Chondrocyte (in vitro differentiated cells): ENCODE results near the gene FECH. TPM values are rescaled to one million over a fixed set of nuclear protein-coding genes. Genes with fewer than 3 reads are reported as not detected.

Experiments
- DNase-seq: peaks from one replicate; pipeline ENCODE4 v3.0.0; 2021; ENCODE audit warnings: mixed read lengths, low spot score
- H3K27ac Mint-ChIP-seq: one replicate; pipeline ENCODE4 v1.8.0; 2021; ENCODE audit warnings: mild to moderate bottlenecking, moderate library complexity, mixed read lengths; ENCODE audit not compliant: unreplicated experiment
- H3K27me3 Mint-ChIP-seq: 2 replicates; pipeline ENCODE4 v1.8.0; 2021; ENCODE audit warnings: low read depth, mixed read lengths
- H3K36me3 Mint-ChIP-seq: 2 replicates; pipeline ENCODE4 v1.8.0; 2021; ENCODE audit warnings: low read depth, mixed read lengths
- H3K4me1 Mint-ChIP-seq: 2 replicates; pipeline ENCODE4 v1.8.0; 2021; ENCODE audit warnings: low read depth, mild to moderate bottlenecking, mixed read lengths
- H3K4me3 Mint-ChIP-seq: one replicate; pipeline ENCODE4 v1.8.0; 2021; ENCODE audit warnings: mild to moderate bottlenecking, moderate library complexity, mixed read lengths; ENCODE audit not compliant: unreplicated experiment
- H3K9me3 Mint-ChIP-seq: 2 replicates; pipeline ENCODE4 v1.8.0; 2021; ENCODE audit warnings: low read depth, mixed read lengths
- total RNA-seq: library from RNA; stranded (reverse); gene quantifications from 3 replicates; pipeline ENCODE4 v1.2.1, GENCODE V29; 2021
- TF ChIP-seq, protein P1 (sequence below): fragments of 200-600 bp; sonication (generic); IDR thresholded peaks from 2 replicates; pipeline ENCODE4 v1.5.0; 2021; ENCODE audit warnings: antibody characterized with exemption, mild to moderate bottlenecking, moderate library complexity

FECH gene
- total RNA-seq, 1 donor from 2014 or later = 25.9 TPM

DNA sequence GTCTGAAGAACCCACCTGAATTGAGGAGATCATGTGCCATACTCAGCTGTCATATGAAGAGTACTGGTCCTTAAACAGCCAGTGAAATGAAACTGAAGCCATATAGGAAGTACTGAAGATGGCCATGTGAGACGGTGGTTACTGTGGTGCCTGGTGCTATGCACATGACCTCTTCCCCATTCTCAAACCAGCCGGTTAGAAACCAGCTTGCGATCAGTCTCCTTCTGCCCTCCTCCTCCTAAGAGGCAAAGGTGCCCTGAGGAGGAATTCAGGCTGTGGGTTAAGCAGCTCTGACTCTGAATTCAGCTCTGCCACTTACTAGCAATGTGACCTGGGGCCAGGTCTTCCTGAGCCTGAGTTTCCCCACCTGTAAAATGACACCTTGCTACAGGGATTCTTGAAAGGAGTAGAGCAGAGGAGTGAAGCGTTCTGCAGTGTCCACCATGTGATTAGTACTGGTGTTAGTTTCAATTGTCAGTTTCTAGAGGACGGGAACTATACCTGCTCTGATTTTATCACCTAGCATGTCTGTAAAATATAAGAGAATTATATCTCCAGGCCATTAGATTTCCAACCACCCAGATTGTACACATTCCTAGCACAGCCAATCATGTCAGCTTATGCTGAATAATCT, 5.1 kb downstream of the FECH start:
- DNase-seq = no peak
- Mint-ChIP-seq H3K27me3 (no peaks in the 10 kb centered on the region), H3K36me3 (peaks cover 11% of the 10 kb centered on the region), H3K4me1 (peaks cover 18% of the 10 kb centered on the region), H3K4me3 (no peak overlapping the region), H3K27ac (no peak overlapping the region), H3K9me3 (no peaks in the 10 kb centered on the region)
- TF ChIP-seq, protein P1, sequence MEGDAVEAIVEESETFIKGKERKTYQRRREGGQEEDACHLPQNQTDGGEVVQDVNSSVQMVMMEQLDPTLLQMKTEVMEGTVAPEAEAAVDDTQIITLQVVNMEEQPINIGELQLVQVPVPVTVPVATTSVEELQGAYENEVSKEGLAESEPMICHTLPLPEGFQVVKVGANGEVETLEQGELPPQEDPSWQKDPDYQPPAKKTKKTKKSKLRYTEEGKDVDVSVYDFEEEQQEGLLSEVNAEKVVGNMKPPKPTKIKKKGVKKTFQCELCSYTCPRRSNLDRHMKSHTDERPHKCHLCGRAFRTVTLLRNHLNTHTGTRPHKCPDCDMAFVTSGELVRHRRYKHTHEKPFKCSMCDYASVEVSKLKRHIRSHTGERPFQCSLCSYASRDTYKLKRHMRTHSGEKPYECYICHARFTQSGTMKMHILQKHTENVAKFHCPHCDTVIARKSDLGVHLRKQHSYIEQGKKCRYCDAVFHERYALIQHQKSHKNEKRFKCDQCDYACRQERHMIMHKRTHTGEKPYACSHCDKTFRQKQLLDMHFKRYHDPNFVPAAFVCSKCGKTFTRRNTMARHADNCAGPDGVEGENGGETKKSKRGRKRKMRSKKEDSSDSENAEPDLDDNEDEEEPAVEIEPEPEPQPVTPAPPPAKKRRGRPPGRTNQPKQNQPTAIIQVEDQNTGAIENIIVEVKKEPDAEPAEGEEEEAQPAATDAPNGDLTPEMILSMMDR = no peak

DNA sequence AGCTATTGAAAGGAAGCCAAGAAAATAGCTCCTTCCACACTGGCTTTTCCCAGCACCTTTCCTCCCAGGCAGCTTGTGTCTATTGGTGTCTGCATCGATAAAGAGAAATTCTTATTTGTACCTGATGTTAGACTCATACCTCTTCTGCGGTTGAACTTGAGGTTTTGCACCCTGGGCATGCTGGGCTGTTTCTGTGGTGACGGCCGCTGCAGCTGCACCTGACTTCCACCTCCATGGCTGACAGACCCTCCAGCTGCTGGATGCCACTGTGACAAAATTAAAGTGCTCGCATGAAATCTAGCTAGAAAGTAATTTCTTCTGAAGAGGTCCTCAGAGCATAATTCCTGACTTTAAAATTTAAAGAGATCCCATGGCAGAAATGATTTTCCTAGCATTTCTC, 6.6 kb downstream of the FECH start:
- H3K36me3 Mint-ChIP-seq = peaks cover 15% of the 10 kb centered on the region
- H3K4me3 Mint-ChIP-seq = no peak overlapping the region
- no peaks in the 10 kb centered on the region for H3K27me3 Mint-ChIP-seq
- TF ChIP-seq, protein P1 = no peak
- no peaks in the 10 kb centered on the region for H3K9me3 Mint-ChIP-seq
- no peak for DNase-seq
- H3K27ac Mint-ChIP-seq = no peak overlapping the region
- peaks cover 3% of the 10 kb centered on the region for H3K4me1 Mint-ChIP-seq

DNA sequence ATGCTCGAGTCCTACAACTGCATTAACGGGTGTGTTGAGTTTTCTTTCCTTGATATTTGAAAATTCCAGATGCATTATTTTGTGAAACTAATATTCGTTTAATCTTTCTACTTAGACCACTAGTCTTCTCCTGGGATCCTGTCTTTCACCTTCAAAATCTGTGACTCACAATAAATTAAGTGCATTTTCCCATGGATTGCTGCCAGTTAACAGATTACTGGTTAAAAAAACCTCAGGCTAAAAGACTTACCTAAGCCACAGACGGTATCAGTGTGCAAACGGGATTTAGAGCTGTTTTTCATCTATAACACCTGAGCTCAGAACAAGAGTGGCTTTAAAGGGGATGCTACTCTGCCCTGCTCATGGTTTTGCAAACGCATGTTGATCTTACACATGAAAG, 10.2 kb downstream of the FECH start:
- DNase-seq = no peak
- no peaks in the 10 kb centered on the region for H3K4me1 Mint-ChIP-seq
- no peaks in the 10 kb centered on the region for H3K9me3 Mint-ChIP-seq
- H3K36me3 Mint-ChIP-seq = peaks cover 32% of the 10 kb centered on the region
- no peaks in the 10 kb centered on the region for H3K27me3 Mint-ChIP-seq
- TF ChIP-seq, protein P1 = no peak
- H3K27ac Mint-ChIP-seq = no peak overlapping the region
- no peak overlapping the region for H3K4me3 Mint-ChIP-seq

DNA sequence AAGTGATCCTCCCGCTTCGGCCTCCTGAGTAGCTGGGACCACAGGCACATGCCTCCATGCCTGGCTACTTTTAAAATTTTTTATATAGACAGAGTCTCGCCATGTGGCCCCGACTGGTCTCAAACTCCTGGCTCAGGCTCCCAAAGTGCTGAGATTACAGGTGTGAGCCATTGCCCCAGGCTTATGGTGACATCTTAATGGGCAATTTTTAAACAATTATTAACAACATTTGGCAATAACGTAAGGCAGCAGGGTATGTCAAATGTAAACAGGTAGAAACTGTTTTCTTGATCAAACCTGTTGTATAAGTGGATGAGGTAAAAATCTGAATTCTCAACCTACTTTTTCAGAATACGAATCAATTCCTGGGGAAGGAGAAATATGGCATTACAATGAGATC, 11.0 kb downstream of the FECH start:
- DNase-seq = no peak
- H3K4me3 Mint-ChIP-seq = no peak overlapping the region
- no peaks in the 10 kb centered on the region for H3K9me3 Mint-ChIP-seq
- no peaks in the 10 kb centered on the region for H3K27me3 Mint-ChIP-seq
- H3K4me1 Mint-ChIP-seq = no peaks in the 10 kb centered on the region
- H3K36me3 Mint-ChIP-seq = peaks cover 35% of the 10 kb centered on the region
- H3K27ac Mint-ChIP-seq = no peak overlapping the region
- TF ChIP-seq, protein P1 = no peak

DNA sequence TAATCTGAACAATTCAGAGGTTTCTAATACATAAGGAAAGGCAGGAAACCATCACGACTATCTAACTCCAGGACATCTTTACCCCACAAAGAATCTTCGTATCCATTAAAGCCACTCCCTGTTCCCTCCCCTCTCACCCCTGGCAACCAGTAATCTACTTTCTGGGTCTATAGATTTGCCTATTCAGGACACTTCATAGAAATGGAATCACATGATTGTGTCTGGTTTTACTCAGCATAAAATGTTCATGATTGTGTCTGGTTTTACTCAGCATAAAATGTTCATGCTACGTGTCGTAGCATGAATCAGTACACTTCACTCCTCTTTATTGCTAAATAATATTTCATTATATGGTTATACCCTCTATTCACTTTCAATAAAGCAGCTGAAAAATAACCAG, 11.6 kb downstream of the FECH start:
- H3K4me3 Mint-ChIP-seq = no peak overlapping the region

More for the DNA sequence above, 11.6 kb downstream of the FECH start:
- no peaks in the 10 kb centered on the region for H3K9me3 Mint-ChIP-seq
- H3K27ac Mint-ChIP-seq = no peak overlapping the region
- H3K4me1 Mint-ChIP-seq = no peaks in the 10 kb centered on the region
- no peak for DNase-seq
- TF ChIP-seq, protein P1 = no peak
- H3K36me3 Mint-ChIP-seq = peaks cover 40% of the 10 kb centered on the region
- no peaks in the 10 kb centered on the region for H3K27me3 Mint-ChIP-seq
